Keratinocyte (primary cell): Measurements from ENCODE around the gene ZNF506. TPM values are rescaled to one million over a fixed set of nuclear protein-coding genes. Genes with fewer than 3 reads are reported as not detected.

Experiments used
- DNase-seq: peaks from one replicate; pipeline ENCODE4 v3.0.0-alpha.2; 2011; ENCODE audit warnings: low read depth, missing footprints, low spot score
- FAIRE-seq: peaks from 2 replicates; lab custom pipeline; 2011; peaks lifted over from hg19 to GRCh38; lab: Jason Lieb, UNC
- H2AFZ ChIP-seq: 2 replicates; pipeline ENCODE4 v1.6.0; 2012; ENCODE audit warnings: low read length, control low read depth, inconsistent platforms; ENCODE audit not compliant: control insufficient read depth
- H3K27ac ChIP-seq: 2 replicates; pipeline ENCODE4 v1.5.1; 2011; ENCODE audit warnings: low read length; ENCODE audit not compliant: control insufficient read depth, insufficient read depth
- H3K27me3 ChIP-seq: 3 replicates; pipeline ENCODE4 v1.6.0; 2011; ENCODE audit warnings: low read length; ENCODE audit not compliant: control insufficient read depth, insufficient read depth; ENCODE audit errors: extremely low read depth
- H3K36me3 ChIP-seq, 2 experiments: 2 replicates in 1 of 2; 3 replicates in 1 of 2; pipeline ENCODE4 v1.5.1; 2011; ENCODE audit warnings: low read length in 2 of 2, mild to moderate bottlenecking in 1 of 2; ENCODE audit not compliant: control insufficient read depth in 2 of 2, insufficient read depth in 2 of 2; ENCODE audit errors: extremely low read depth in 1 of 2
- H3K4me1 ChIP-seq: 3 replicates; pipeline ENCODE4 v1.5.1; 2011; ENCODE audit warnings: low read length; ENCODE audit not compliant: control insufficient read depth, insufficient read depth; ENCODE audit errors: extremely low read depth
- H3K4me2 ChIP-seq: 3 replicates; pipeline ENCODE4 v1.6.0; 2011; ENCODE audit warnings: low read depth, low read length; ENCODE audit not compliant: control insufficient read depth, insufficient read depth; ENCODE audit errors: extremely low read depth
- H3K4me3 ChIP-seq, 3 experiments: fragments of 200-600 bp in 1 of 3; sonication (generic) in 1 of 3; 2 replicates in 2 of 3; 3 replicates in 1 of 3; pipeline ENCODE4 v1.5.1; 2011 to 2016; ENCODE audit warnings: low read length in 3 of 3, mild to moderate bottlenecking in 3 of 3, control low read depth in 2 of 3, inconsistent platforms in 1 of 3, low read depth in 1 of 3, mixed read lengths in 1 of 3, mixed run types in 1 of 3, moderate library complexity in 1 of 3; ENCODE audit not compliant: control insufficient read depth in 2 of 3, insufficient read depth in 2 of 3; ENCODE audit errors: extremely low read depth in 1 of 3
- H3K79me2 ChIP-seq: 2 replicates; pipeline ENCODE4 v1.6.0; 2012; ENCODE audit warnings: low read length; ENCODE audit not compliant: control insufficient read depth, insufficient read depth
- H3K9ac ChIP-seq: 3 replicates; pipeline ENCODE4 v1.6.0; 2011; ENCODE audit warnings: low read length; ENCODE audit not compliant: control insufficient read depth, insufficient read depth; ENCODE audit errors: extremely low read depth
- H3K9me1 ChIP-seq: 3 replicates; pipeline ENCODE4 v1.6.0; 2011; ENCODE audit warnings: low read length; ENCODE audit not compliant: control insufficient read depth, insufficient read depth; ENCODE audit errors: extremely low read depth
- H3K9me3 ChIP-seq: 2 replicates; pipeline ENCODE4 v1.5.1; 2012; ENCODE audit warnings: low read depth, low read length; ENCODE audit not compliant: control insufficient read depth
- H4K20me1 ChIP-seq: 3 replicates; pipeline ENCODE4 v1.6.0; 2011; ENCODE audit warnings: low read length; ENCODE audit not compliant: control insufficient read depth, insufficient read depth; ENCODE audit errors: extremely low read depth
- CTCF ChIP-seq, 3 experiments: IDR thresholded peaks in 1 of 3; conservative IDR thresholded peaks in 1 of 3; optimal IDR thresholded peaks in 1 of 3; 2 replicates in 2 of 3; 3 replicates in 1 of 3; pipeline versions ENCODE3 to v1.5.1; 2011; ENCODE audit warnings: low read length in 3 of 3, mild to moderate bottlenecking in 3 of 3, moderate library complexity in 2 of 3, control low read depth in 1 of 3, inconsistent platforms in 1 of 3; ENCODE audit not compliant: insufficient read depth in 2 of 3; ENCODE audit errors: extremely low read depth in 1 of 3
- EZH2 ChIP-seq: IDR thresholded peaks from one replicate; pipeline ENCODE4 v1.6.1; 2012; ENCODE audit warnings: inconsistent platforms, mild to moderate bottlenecking, low read length, moderate library complexity
- dilution Hi-C: fragments of 300-500 bp; cut with MboI; formaldehyde crosslinking; loops from one replicate; pipeline ENCODE4 v1.7.0; 2020; ENCODE audit warnings: low sequenced_read_pairs; ENCODE audit not compliant: extremely low pct_ligation_motif_present
- polyA plus RNA-seq, 5 experiments: library from polyadenylated mRNA; depleted of rRNA in 3 of 5; stranded (reverse) in 3 of 5; stranded (forward) in 1 of 5; unstranded in 1 of 5; fragments of >200 nt; gene quantifications; 1 replicate in 1 of 5; 2 replicates in 3 of 5; 3 replicates in 1 of 5; pipeline versions ENCODE4 v1.2.1 to v1.2.3, GENCODE V29; 2011 to 2012; ENCODE audit warnings: missing spikeins in 2 of 5, low read depth in 1 of 5, low replicate concordance in 1 of 5

Gene ZNF506
- polyA plus RNA-seq, 1 donor (not counting 4 experiments of a cell fraction or from before 2014, with no cell fraction given): 9.7 TPM

GRCh38 chr19:19866611-19867248 is 45.2 kb upstream of the ZNF506 start:
- peak overlapping the region; percentile 99 for H2AFZ ChIP-seq
- dilution Hi-C loops: no loop called here
- no peaks in the 10 kb centered on the region for H3K27me3 ChIP-seq

GRCh38 chr19:19865750-19866610 is 44.4 kb upstream of the ZNF506 start, which contains the start of gene ZNF253:
Gene ZNF253 (plus strand): TSS chr19:19865882. CDS start chr19:19865997, 115 bp downstream.
- Histone ChIP-seq H3K4me3 (peak within 1 kb of the TSS; percentile 53 to 91 (median 89)), H3K27ac (peak within 1 kb of the TSS; percentile 84), H3K4me2 (peak within 1 kb of the TSS; percentile 94), H3K9me1 (no peaks in the 10 kb centered on the region), H2AFZ (peak within 1 kb of the TSS; percentile 99), H3K4me1 (peaks cover 2% of the 10 kb centered on the region), H3K9me3 (peaks cover 2% of the 10 kb centered on the region), H3K27me3 (no peaks in the 10 kb centered on the region), H3K9ac (peak within 1 kb of the TSS; percentile 85), H3K79me2 (peaks cover 21% of the 10 kb centered on the region), H4K20me1 (no peaks in the 10 kb centered on the region), H3K36me3 (no peaks in the 10 kb centered on the region)
- DNase-seq (peak; percentile 55), FAIRE-seq (no peak)
- dilution Hi-C loops: no loop called here
- no peak for TF ChIP-seq EZH2
- TF ChIP-seq CTCF (optimal IDR thresholded peaks at IDR 0.05 in 1 of 3, IDR thresholded peaks at IDR 0.05 in 1 of 3, conservative IDR thresholded peaks at IDR 0.05 in 1 of 3; ENCODE audit: extremely low read depth in 1 of 3, insufficient read depth in 2 of 3, low read length in 3 of 3): no peak

More at GRCh38 chr19:19866611-19867248, 45.2 kb upstream of the ZNF506 start:
- Histone ChIP-seq H3K4me2 (peak overlapping the region; percentile 94), H4K20me1 (no peaks in the 10 kb centered on the region), H3K79me2 (peaks cover 23% of the 10 kb centered on the region), H3K4me3 (peak overlapping the region; percentile 53 to 91 (median 89)), H3K36me3 (no peaks in the 10 kb centered on the region), H3K9me1 (no peaks in the 10 kb centered on the region), H3K27ac (peak overlapping the region; percentile 84), H3K4me1 (peaks cover 2% of the 10 kb centered on the region), H3K9ac (peak overlapping the region; percentile 85), H3K9me3 (no peaks in the 10 kb centered on the region)
- DNase-seq (no peak), FAIRE-seq (no peak)
- TF ChIP-seq CTCF (optimal IDR thresholded peaks at IDR 0.05 in 1 of 3, IDR thresholded peaks at IDR 0.05 in 1 of 3, conservative IDR thresholded peaks at IDR 0.05 in 1 of 3; ENCODE audit: extremely low read depth in 1 of 3, insufficient read depth in 2 of 3, low read length in 3 of 3) (no peak), EZH2 (no peak)
